ENCODE measurements around the gene FAM216A. TPM values are rescaled to one million over a fixed set of nuclear protein-coding genes. Genes with fewer than 3 reads are reported as not detected.

Gene FAM216A
- total RNA-seq, 1 experiment from 2014 or later = 10.1 TPM

Other genes starting within 250 kb of the FAM216A start
- 239 TPM for gene ATP2A2, start 187.6 kb upstream of the FAM216A start, total RNA-seq (2021; ENCODE audit: unreplicated experiment)
- gene ANAPC7, start 65.1 kb upstream of the FAM216A start, total RNA-seq (2021; ENCODE audit: unreplicated experiment) = 55.9 TPM
- gene ARPC3, start 18.5 kb upstream of the FAM216A start, total RNA-seq (2021; ENCODE audit: unreplicated experiment) = 115 TPM
- gene GPN3, start 588 bp upstream of the FAM216A start, total RNA-seq (2021; ENCODE audit: unreplicated experiment) = 46.2 TPM
- 95.7 TPM for gene VPS29, start 33.3 kb downstream of the FAM216A start, total RNA-seq (2021; ENCODE audit: unreplicated experiment)
- gene RAD9B, start 33.5 kb downstream of the FAM216A start, total RNA-seq (2021; ENCODE audit: unreplicated experiment) = 0.17 TPM
- 25.2 TPM for gene PPTC7, start 114.5 kb downstream of the FAM216A start, total RNA-seq (2021; ENCODE audit: unreplicated experiment)
- 27.0 TPM for gene TCTN1, start 145.3 kb downstream of the FAM216A start, total RNA-seq (2021; ENCODE audit: unreplicated experiment)
- 0.15 TPM for gene HVCN1, start 220.3 kb downstream of the FAM216A start, total RNA-seq (2021; ENCODE audit: unreplicated experiment)